Nephron (organoid): ENCODE measurements around the gene PPP1R16B.

Experiments used
- H3K27ac Mint-ChIP-seq, 3 experiments: 2 replicates each; pipeline ENCODE4 v1.8.0; 2020; ENCODE audit warnings: mixed read lengths in 3 of 3, mild to moderate bottlenecking in 2 of 3, moderate library complexity in 1 of 3
- H3K27me3 Mint-ChIP-seq: 2 replicates; pipeline ENCODE4 v1.8.0; 2021; ENCODE audit warnings: low read depth, mild to moderate bottlenecking, moderate library complexity, mixed read lengths
- H3K36me3 Mint-ChIP-seq: 2 replicates; pipeline ENCODE4 v1.8.0; 2020; ENCODE audit warnings: low read depth, mixed read lengths
- H3K4me1 Mint-ChIP-seq: 2 replicates; pipeline ENCODE4 v1.8.0; 2020; ENCODE audit warnings: mixed read lengths
- H3K4me3 Mint-ChIP-seq, 3 experiments: 2 replicates each; pipeline ENCODE4 v1.8.0; 2020; ENCODE audit warnings: mild to moderate bottlenecking in 3 of 3, mixed read lengths in 3 of 3, moderate library complexity in 2 of 3
- H3K9me3 Mint-ChIP-seq: 2 replicates; pipeline ENCODE4 v1.8.0; 2020; ENCODE audit warnings: mixed read lengths
- TF ChIP-seq, protein P1 (sequence below), 3 experiments: fragments of 200-600 bp; sonication (generic); IDR thresholded peaks; one replicate each; pipeline ENCODE4 v1.5.0; 2021; ENCODE audit warnings: antibody characterized with exemption in 3 of 3; ENCODE audit not compliant: unreplicated experiment in 3 of 3

Gene PPP1R16B

DNA sequence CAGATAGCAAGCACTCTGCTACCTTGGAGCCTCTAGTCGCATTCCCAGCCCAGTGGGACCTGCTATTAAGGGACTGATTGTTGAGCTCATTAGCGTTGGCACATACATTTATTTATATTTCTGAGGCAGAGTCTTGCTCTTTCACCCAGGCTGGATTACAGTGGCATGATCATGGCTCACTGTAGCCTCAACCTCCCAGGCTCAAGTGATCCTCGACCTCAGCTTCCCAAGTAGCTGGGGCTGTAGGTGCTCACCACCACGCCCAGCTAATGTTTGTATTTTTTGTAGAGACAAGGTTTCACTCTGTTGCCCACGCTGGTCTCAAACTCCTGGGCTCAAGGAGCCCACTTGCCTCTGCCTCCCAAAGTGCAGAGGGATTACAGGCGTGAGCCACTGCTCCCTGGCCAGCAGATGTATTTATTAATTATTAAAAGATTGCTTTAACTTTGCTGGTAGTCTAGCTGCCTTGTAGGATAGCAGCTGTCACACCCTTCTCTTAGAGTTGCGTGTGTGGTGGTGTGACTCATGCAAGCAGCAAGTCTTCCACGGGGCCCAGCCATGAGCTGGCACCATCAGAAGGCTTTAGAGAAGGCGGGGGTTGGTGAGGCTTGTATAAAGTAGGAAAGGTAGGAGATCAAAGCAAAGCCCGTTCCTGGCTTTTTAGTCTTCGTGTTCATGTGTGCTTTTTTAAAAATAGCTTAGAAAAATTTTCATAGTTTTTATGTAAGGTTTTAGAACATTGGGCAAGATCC is 40.8 kb upstream of the PPP1R16B start:
- TF ChIP-seq, protein P1, sequence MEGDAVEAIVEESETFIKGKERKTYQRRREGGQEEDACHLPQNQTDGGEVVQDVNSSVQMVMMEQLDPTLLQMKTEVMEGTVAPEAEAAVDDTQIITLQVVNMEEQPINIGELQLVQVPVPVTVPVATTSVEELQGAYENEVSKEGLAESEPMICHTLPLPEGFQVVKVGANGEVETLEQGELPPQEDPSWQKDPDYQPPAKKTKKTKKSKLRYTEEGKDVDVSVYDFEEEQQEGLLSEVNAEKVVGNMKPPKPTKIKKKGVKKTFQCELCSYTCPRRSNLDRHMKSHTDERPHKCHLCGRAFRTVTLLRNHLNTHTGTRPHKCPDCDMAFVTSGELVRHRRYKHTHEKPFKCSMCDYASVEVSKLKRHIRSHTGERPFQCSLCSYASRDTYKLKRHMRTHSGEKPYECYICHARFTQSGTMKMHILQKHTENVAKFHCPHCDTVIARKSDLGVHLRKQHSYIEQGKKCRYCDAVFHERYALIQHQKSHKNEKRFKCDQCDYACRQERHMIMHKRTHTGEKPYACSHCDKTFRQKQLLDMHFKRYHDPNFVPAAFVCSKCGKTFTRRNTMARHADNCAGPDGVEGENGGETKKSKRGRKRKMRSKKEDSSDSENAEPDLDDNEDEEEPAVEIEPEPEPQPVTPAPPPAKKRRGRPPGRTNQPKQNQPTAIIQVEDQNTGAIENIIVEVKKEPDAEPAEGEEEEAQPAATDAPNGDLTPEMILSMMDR (IDR thresholded peaks at IDR 0.05; ENCODE audit: unreplicated experiment in 3 of 3): no peak
- H3K4me3 Mint-ChIP-seq: no peak overlapping the region
- no peaks in the 10 kb centered on the region for H3K27me3 Mint-ChIP-seq
- H3K9me3 Mint-ChIP-seq: no peaks in the 10 kb centered on the region
- H3K36me3 Mint-ChIP-seq: peaks cover 82% of the 10 kb centered on the region
- no peaks in the 10 kb centered on the region for H3K4me1 Mint-ChIP-seq
- H3K27ac Mint-ChIP-seq: no peak overlapping the region

DNA sequence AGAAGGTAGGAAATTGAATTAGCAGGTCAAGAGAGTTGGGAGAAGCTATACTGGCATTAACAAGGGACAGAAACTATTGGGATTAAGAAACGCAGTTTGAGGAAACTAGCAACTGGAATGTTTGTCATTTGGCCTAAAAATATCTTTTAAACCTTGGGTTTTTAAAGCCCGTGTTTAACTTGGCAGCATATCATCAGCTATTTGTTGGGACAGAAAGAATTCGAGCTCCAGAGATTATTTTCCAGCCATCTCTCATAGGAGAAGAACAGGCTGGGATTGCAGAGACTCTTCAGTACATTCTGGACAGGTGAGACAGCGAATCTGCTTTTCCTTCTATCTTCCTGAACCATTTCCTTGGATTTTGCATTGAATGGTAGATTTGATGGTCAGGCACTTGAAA is 39.4 kb upstream of the PPP1R16B start:
- H3K4me3 Mint-ChIP-seq: no peak overlapping the region
- peaks cover 70% of the 10 kb centered on the region for H3K36me3 Mint-ChIP-seq
- no peaks in the 10 kb centered on the region for H3K27me3 Mint-ChIP-seq
- H3K4me1 Mint-ChIP-seq: no peaks in the 10 kb centered on the region
- TF ChIP-seq, protein P1 (IDR thresholded peaks at IDR 0.05; ENCODE audit: unreplicated experiment in 3 of 3): no peak
- no peaks in the 10 kb centered on the region for H3K9me3 Mint-ChIP-seq
- H3K27ac Mint-ChIP-seq: no peak overlapping the region

DNA sequence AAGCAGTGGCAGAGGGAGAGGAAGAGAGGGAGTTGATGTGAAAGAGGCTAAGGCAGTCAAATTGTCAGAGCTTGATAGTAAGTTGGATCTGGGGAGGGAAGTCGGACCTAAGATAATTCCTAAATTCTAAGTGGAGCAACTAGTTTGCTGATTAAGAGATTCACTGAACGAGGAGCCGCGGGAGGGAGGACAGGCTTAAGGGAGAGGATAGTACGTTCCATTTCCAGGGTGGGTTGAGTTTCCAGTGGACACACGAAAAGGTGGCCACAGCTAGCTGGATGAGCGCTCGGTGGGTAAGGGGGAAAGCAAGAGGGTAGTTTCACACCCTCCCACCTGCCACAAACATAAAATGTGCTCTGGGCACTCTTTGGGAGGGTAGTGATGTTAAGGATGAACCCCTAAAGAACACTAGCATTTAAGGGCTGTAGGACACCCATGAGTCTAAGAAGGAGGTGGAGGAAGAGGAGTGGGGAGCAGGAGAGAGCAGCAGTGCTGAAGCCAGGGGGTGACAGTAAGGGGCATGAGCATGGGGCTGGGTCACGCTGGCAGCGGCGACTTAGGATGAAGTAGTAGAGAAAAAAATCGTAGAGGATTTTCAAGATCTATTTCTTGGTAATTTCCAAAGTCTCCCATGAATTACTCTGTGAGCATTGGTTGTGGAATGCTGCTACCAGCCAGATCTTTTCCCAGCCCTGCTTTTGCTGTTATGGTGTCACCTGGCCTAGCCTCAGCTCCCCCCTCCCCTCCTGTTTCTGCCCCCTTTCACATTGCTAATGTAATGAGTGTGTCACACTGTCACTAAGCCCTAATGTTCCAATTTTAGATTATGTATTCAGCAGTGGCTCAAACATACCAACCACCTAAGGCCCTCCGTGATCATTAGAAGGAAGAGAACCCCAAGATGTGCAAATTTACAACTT is 35.9 kb upstream of the PPP1R16B start:
- peaks cover 12% of the 10 kb centered on the region for H3K9me3 Mint-ChIP-seq
- H3K27me3 Mint-ChIP-seq: no peaks in the 10 kb centered on the region
- TF ChIP-seq, protein P1 (IDR thresholded peaks at IDR 0.05; ENCODE audit: unreplicated experiment in 3 of 3): no peak
- no peaks in the 10 kb centered on the region for H3K4me1 Mint-ChIP-seq
- H3K36me3 Mint-ChIP-seq: peaks cover 78% of the 10 kb centered on the region
- H3K4me3 Mint-ChIP-seq: no peak overlapping the region
- H3K27ac Mint-ChIP-seq: no peak overlapping the region

DNA sequence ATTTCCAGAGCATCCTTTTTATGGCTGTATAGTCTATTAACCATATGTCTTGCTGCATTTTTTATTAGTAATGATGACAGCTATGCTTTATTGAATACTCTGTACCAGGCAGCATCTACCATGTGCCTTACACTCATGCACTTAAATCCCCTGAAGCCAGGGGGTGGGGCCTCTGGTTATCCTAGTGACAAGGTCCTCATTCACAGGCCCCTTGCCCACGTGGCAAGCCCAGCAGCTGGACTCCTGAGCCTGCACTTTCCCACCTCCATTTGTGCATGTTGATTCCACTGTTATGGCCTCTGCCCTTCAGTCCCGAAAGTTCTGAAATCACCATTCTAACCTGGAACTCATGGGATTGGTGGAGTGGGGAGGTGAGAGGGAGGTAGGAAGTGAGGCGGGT is 35.0 kb upstream of the PPP1R16B start:
- TF ChIP-seq, protein P1 (IDR thresholded peaks at IDR 0.05; ENCODE audit: unreplicated experiment in 3 of 3): no peak
- Mint-ChIP-seq H3K27me3 (no peaks in the 10 kb centered on the region), H3K4me3 (no peak overlapping the region), H3K27ac (no peak overlapping the region), H3K4me1 (no peaks in the 10 kb centered on the region), H3K36me3 (peaks cover 81% of the 10 kb centered on the region), H3K9me3 (peaks cover 14% of the 10 kb centered on the region)

DNA sequence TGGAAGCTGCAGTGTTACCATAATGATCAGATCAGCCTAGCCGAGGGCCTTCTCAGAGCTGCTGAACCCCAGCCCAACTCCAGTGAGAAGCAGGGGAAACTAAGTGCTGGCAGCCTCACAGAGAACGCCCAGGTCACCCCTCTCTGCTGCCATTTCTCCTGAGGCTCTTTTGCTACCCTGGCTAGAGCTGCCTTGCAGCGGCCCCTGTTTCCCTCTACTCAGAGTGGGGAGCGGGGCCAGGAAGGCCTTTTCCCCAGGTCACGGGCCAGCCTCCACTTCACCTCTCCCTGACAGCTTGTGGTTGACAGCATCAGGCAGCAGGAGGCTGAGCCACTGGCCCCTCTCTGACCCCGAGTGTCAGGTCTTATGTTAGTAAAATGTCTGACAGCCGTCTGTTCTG is 34.5 kb upstream of the PPP1R16B start:
- TF ChIP-seq, protein P1 (IDR thresholded peaks at IDR 0.05; ENCODE audit: unreplicated experiment in 3 of 3): no peak
- peaks cover 14% of the 10 kb centered on the region for H3K9me3 Mint-ChIP-seq
- H3K27ac Mint-ChIP-seq: no peak overlapping the region
- H3K4me1 Mint-ChIP-seq: no peaks in the 10 kb centered on the region
- no peaks in the 10 kb centered on the region for H3K27me3 Mint-ChIP-seq
- H3K4me3 Mint-ChIP-seq: no peak overlapping the region
- peaks cover 81% of the 10 kb centered on the region for H3K36me3 Mint-ChIP-seq
